Activated naive CD4-positive, alpha-beta T cell treated with anti-CD3 and anti-CD28 coated beads, Interleukin-2, amount 10 ng/mL, durations not matched to agents 7 days and 5 days (primary cell): ENCODE data around the gene WIF1.

Source experiments
- CTCF ChIA-PET: fragments of 350-600 bp; sonication (Branson Sonifier 250); formaldehyde crosslinking; loops from one replicate; lab custom pipeline; 2021; ENCODE audit warnings: antibody characterized with exemption; lab: Charles Lee
- DNase-seq: peaks from one replicate; pipeline ENCODE4 v3.0.0-alpha.2; 2020
- H3K27ac Mint-ChIP-seq: one replicate; pipeline ENCODE4 v1.8.0; 2021; ENCODE audit warnings: mild to moderate bottlenecking, moderate library complexity, mixed read lengths
- H3K27me3 Mint-ChIP-seq: one replicate; pipeline ENCODE4 v1.8.0; 2021; ENCODE audit warnings: mild to moderate bottlenecking, mixed read lengths
- H3K36me3 Mint-ChIP-seq: one replicate; pipeline ENCODE4 v1.8.0; 2021; ENCODE audit warnings: mixed read lengths
- H3K4me1 Mint-ChIP-seq: one replicate; pipeline ENCODE4 v1.8.0; 2021; ENCODE audit warnings: mixed read lengths
- H3K4me3 Mint-ChIP-seq: one replicate; pipeline ENCODE4 v1.8.0; 2021; ENCODE audit warnings: mild to moderate bottlenecking, moderate library complexity, mixed read lengths
- H3K9me3 Mint-ChIP-seq: one replicate; pipeline ENCODE4 v1.8.0; 2021; ENCODE audit warnings: mixed read lengths

WIF1 gene

GRCh38 chr12:65099182-65099581 is 21.9 kb downstream of the WIF1 start:
- no peak for DNase-seq
- no peaks in the 10 kb centered on the region for H3K9me3 Mint-ChIP-seq
- CTCF ChIA-PET = no interaction called here
- no peak overlapping the region for H3K27ac Mint-ChIP-seq
- no peaks in the 10 kb centered on the region for H3K4me1 Mint-ChIP-seq
- H3K4me3 Mint-ChIP-seq = no peak overlapping the region
- H3K36me3 Mint-ChIP-seq = no peaks in the 10 kb centered on the region
- peaks cover 21% of the 10 kb centered on the region for H3K27me3 Mint-ChIP-seq

GRCh38 chr12:65098364-65098763 is 22.7 kb downstream of the WIF1 start:
- peaks cover 21% of the 10 kb centered on the region for H3K27me3 Mint-ChIP-seq
- no peak for DNase-seq
- no peak overlapping the region for H3K4me3 Mint-ChIP-seq
- H3K9me3 Mint-ChIP-seq = no peaks in the 10 kb centered on the region
- no peak overlapping the region for H3K27ac Mint-ChIP-seq
- H3K36me3 Mint-ChIP-seq = no peaks in the 10 kb centered on the region
- no peaks in the 10 kb centered on the region for H3K4me1 Mint-ChIP-seq
- CTCF ChIA-PET = interaction anchor here (0.6 kb wide), 1 partner anchor 302 kb away, joined by 5 read pairs; no protein-coding TSS in a partner anchor

- no peaks in the 10 kb centered on the region for H3K9me3 Mint-ChIP-seq
- no peak overlapping the region for H3K27ac Mint-ChIP-seq
- H3K4me1 Mint-ChIP-seq = no peaks in the 10 kb centered on the region
- no peaks in the 10 kb centered on the region for H3K36me3 Mint-ChIP-seq
- H3K27me3 Mint-ChIP-seq = peaks cover 24% of the 10 kb centered on the region
- DNase-seq = no peak
- CTCF ChIA-PET = no interaction called here
- H3K4me3 Mint-ChIP-seq = no peak overlapping the region
Measured at GRCh38 chr12:65094722-65095121, 26.4 kb downstream of the WIF1 start.

- no peaks in the 10 kb centered on the region for H3K9me3 Mint-ChIP-seq
- H3K4me3 Mint-ChIP-seq = no peak overlapping the region
- no peak for DNase-seq
- peaks cover 16% of the 10 kb centered on the region for H3K27me3 Mint-ChIP-seq
- CTCF ChIA-PET = no interaction called here
- H3K4me1 Mint-ChIP-seq = no peaks in the 10 kb centered on the region
- H3K36me3 Mint-ChIP-seq = no peaks in the 10 kb centered on the region
- no peak overlapping the region for H3K27ac Mint-ChIP-seq
Measured at GRCh38 chr12:65093606-65094005, 27.5 kb downstream of the WIF1 start.

- H3K36me3 Mint-ChIP-seq = no peaks in the 10 kb centered on the region
- H3K27me3 Mint-ChIP-seq = peaks cover 17% of the 10 kb centered on the region
- H3K27ac Mint-ChIP-seq = no peak overlapping the region
- no peaks in the 10 kb centered on the region for H3K4me1 Mint-ChIP-seq
- DNase-seq = no peak
- CTCF ChIA-PET = interaction anchor here (0.8 kb wide), 1 partner anchor 19 kb away, joined by 3 read pairs; no protein-coding TSS in a partner anchor
- H3K9me3 Mint-ChIP-seq = no peaks in the 10 kb centered on the region
- no peak overlapping the region for H3K4me3 Mint-ChIP-seq
Measured at GRCh38 chr12:65090461-65090860, 30.6 kb downstream of the WIF1 start.

GRCh38 chr12:65086236-65086635 is 34.9 kb downstream of the WIF1 start:
- CTCF ChIA-PET = no interaction called here
- Mint-ChIP-seq H3K9me3 (no peaks in the 10 kb centered on the region), H3K36me3 (no peaks in the 10 kb centered on the region), H3K27me3 (peaks cover 18% of the 10 kb centered on the region), H3K4me3 (no peak overlapping the region), H3K4me1 (no peaks in the 10 kb centered on the region), H3K27ac (no peak overlapping the region)
- no peak for DNase-seq

GRCh38 chr12:65084579-65084978 is 36.5 kb downstream of the WIF1 start:
- no peak overlapping the region for H3K4me3 Mint-ChIP-seq
- CTCF ChIA-PET = interaction anchor here (1.4 kb wide), 1 partner anchor 193 kb away, joined by 3 read pairs; no protein-coding TSS in a partner anchor
- no peak for DNase-seq
- H3K27ac Mint-ChIP-seq = no peak overlapping the region
- no peaks in the 10 kb centered on the region for H3K36me3 Mint-ChIP-seq
- H3K9me3 Mint-ChIP-seq = no peaks in the 10 kb centered on the region
- H3K27me3 Mint-ChIP-seq = peaks cover 21% of the 10 kb centered on the region
- H3K4me1 Mint-ChIP-seq = no peaks in the 10 kb centered on the region

GRCh38 chr12:65083581-65083980 is 37.5 kb downstream of the WIF1 start:
- Mint-ChIP-seq H3K9me3 (no peaks in the 10 kb centered on the region), H3K36me3 (no peaks in the 10 kb centered on the region), H3K4me3 (no peak overlapping the region), H3K27ac (no peak overlapping the region), H3K4me1 (no peaks in the 10 kb centered on the region), H3K27me3 (peaks cover 25% of the 10 kb centered on the region)
- CTCF ChIA-PET = interaction anchor here (1.4 kb wide), 1 partner anchor 192 kb away, joined by 3 read pairs; no protein-coding TSS in a partner anchor
- no peak for DNase-seq

- CTCF ChIA-PET = no interaction called here
- H3K36me3 Mint-ChIP-seq = no peaks in the 10 kb centered on the region
- no peaks in the 10 kb centered on the region for H3K4me1 Mint-ChIP-seq
- H3K4me3 Mint-ChIP-seq = no peak overlapping the region
- H3K27me3 Mint-ChIP-seq = peaks cover 25% of the 10 kb centered on the region
- H3K27ac Mint-ChIP-seq = no peak overlapping the region
- DNase-seq = no peak
- no peaks in the 10 kb centered on the region for H3K9me3 Mint-ChIP-seq
Measured at GRCh38 chr12:65082406-65082805, 38.7 kb downstream of the WIF1 start.

- Mint-ChIP-seq H3K4me3 (no peak overlapping the region), H3K9me3 (no peaks in the 10 kb centered on the region), H3K27ac (no peak overlapping the region), H3K4me1 (no peaks in the 10 kb centered on the region), H3K36me3 (no peaks in the 10 kb centered on the region), H3K27me3 (peaks cover 20% of the 10 kb centered on the region)
- CTCF ChIA-PET = no interaction called here
- no peak for DNase-seq
Measured at GRCh38 chr12:65081496-65081895, 39.6 kb downstream of the WIF1 start.

GRCh38 chr12:65074932-65075331 is 46.2 kb downstream of the WIF1 start:
- CTCF ChIA-PET = no interaction called here
- H3K4me1 Mint-ChIP-seq = no peaks in the 10 kb centered on the region
- no peak for DNase-seq
- no peaks in the 10 kb centered on the region for H3K9me3 Mint-ChIP-seq
- no peak overlapping the region for H3K27ac Mint-ChIP-seq
- no peaks in the 10 kb centered on the region for H3K36me3 Mint-ChIP-seq
- no peak overlapping the region for H3K4me3 Mint-ChIP-seq
- peaks cover 4% of the 10 kb centered on the region for H3K27me3 Mint-ChIP-seq

- DNase-seq = no peak
- Mint-ChIP-seq H3K36me3 (no peaks in the 10 kb centered on the region), H3K4me3 (no peak overlapping the region), H3K4me1 (no peaks in the 10 kb centered on the region), H3K9me3 (no peaks in the 10 kb centered on the region), H3K27ac (no peak overlapping the region), H3K27me3 (peaks cover 6% of the 10 kb centered on the region)
- CTCF ChIA-PET = no interaction called here
Measured at GRCh38 chr12:65069336-65069735, 51.8 kb downstream of the WIF1 start.

- Mint-ChIP-seq H3K4me1 (no peaks in the 10 kb centered on the region), H3K27me3 (peaks cover 17% of the 10 kb centered on the region), H3K9me3 (no peaks in the 10 kb centered on the region), H3K4me3 (no peak overlapping the region), H3K36me3 (no peaks in the 10 kb centered on the region), H3K27ac (no peak overlapping the region)
- CTCF ChIA-PET = no interaction called here
- DNase-seq = no peak
Measured at GRCh38 chr12:65067383-65067782, 53.7 kb downstream of the WIF1 start.

GRCh38 chr12:65055859-65056258 is 65.2 kb downstream of the WIF1 start:
- Mint-ChIP-seq H3K9me3 (no peaks in the 10 kb centered on the region), H3K36me3 (no peaks in the 10 kb centered on the region), H3K4me1 (no peaks in the 10 kb centered on the region), H3K27me3 (peaks cover 3% of the 10 kb centered on the region), H3K4me3 (no peak overlapping the region), H3K27ac (no peak overlapping the region)
- no peak for DNase-seq
- CTCF ChIA-PET = no interaction called here

- Mint-ChIP-seq H3K36me3 (no peaks in the 10 kb centered on the region), H3K27me3 (peaks cover 7% of the 10 kb centered on the region), H3K4me1 (no peaks in the 10 kb centered on the region), H3K9me3 (no peaks in the 10 kb centered on the region), H3K27ac (no peak overlapping the region), H3K4me3 (no peak overlapping the region)
- DNase-seq = no peak
- CTCF ChIA-PET = no interaction called here
Measured at GRCh38 chr12:65051218-65051617, 69.9 kb downstream of the WIF1 start.

GRCh38 chr12:65045269-65045668 is 75.8 kb downstream of the WIF1 start:
- Mint-ChIP-seq H3K4me3 (no peak overlapping the region), H3K4me1 (no peaks in the 10 kb centered on the region), H3K9me3 (no peaks in the 10 kb centered on the region), H3K36me3 (no peaks in the 10 kb centered on the region), H3K27ac (no peak overlapping the region), H3K27me3 (peaks cover 8% of the 10 kb centered on the region)
- no peak for DNase-seq
- CTCF ChIA-PET = no interaction called here
